WTC11 (cell line): ENCODE results near the gene ACSM3. TPM values are rescaled to one million over a fixed set of nuclear protein-coding genes. Genes with fewer than 3 reads are reported as not detected.

ENCODE experiments used
- ATAC-seq: fragments of 200-7000 bp; cut with Tn5 transposase; 2 replicates; pipeline ENCODE4 v1.10.0; 2021; ENCODE audit warnings: mild to moderate bottlenecking, moderate library complexity
- CTCF ChIA-PET: fragments of 300-600 bp; sonication (Branson Sonifier 250); formaldehyde crosslinking; loops from one replicate; lab custom pipeline; 2021; ENCODE audit warnings: antibody characterized with exemption; lab: Charles Lee
- POLR2A ChIA-PET: fragments of 350-600 bp; sonication (Branson Sonifier 250); formaldehyde crosslinking; loops from one replicate; lab custom pipeline; 2021; ENCODE audit warnings: antibody characterized with exemption; lab: Charles Lee
- DNase-seq: peaks from one replicate; pipeline ENCODE4 v3.0.0; 2021; ENCODE audit warnings: low spot score
- H3K27ac Mint-ChIP-seq: 2 replicates; pipeline ENCODE4 v1.8.0; 2021; ENCODE audit warnings: mixed read lengths
- H3K27me3 Mint-ChIP-seq: 2 replicates; pipeline ENCODE4 v1.8.0; 2021; ENCODE audit warnings: low read depth, mild to moderate bottlenecking, moderate library complexity, mixed read lengths
- H3K36me3 Mint-ChIP-seq: 2 replicates; pipeline ENCODE4 v1.8.0; 2021; ENCODE audit warnings: mixed read lengths
- H3K4me1 Mint-ChIP-seq: 2 replicates; pipeline ENCODE4 v1.8.0; 2022; ENCODE audit warnings: mixed read lengths
- H3K4me3 Mint-ChIP-seq: 2 replicates; pipeline ENCODE4 v1.8.0; 2021; ENCODE audit warnings: mild to moderate bottlenecking, moderate library complexity, mixed read lengths
- H3K9me3 Mint-ChIP-seq: 2 replicates; pipeline ENCODE4 v1.8.0; 2021; ENCODE audit warnings: mixed read lengths
- AR ChIP-seq: fragments of 250-450 bp; sonication (Bioruptor Pico); IDR thresholded peaks from 2 replicates; pipeline ENCODE4 v1.9.0; 2021; ENCODE audit warnings: mild to moderate bottlenecking
- ATF1 ChIP-seq: sonication (generic); formaldehyde crosslinking; IDR thresholded peaks from 2 replicates; pipeline ENCODE4 v1.8.1; 2023; ENCODE audit warnings: mild to moderate bottlenecking, moderate library complexity, missing genetic modification reagents
- ATF2 ChIP-seq: sonication (generic); formaldehyde crosslinking; IDR thresholded peaks from 2 replicates; pipeline ENCODE4 v1.8.1; 2022; ENCODE audit warnings: low read depth, missing genetic modification reagents, borderline replicate concordance
- CREM ChIP-seq: sonication (generic); formaldehyde crosslinking; IDR thresholded peaks from 2 replicates; pipeline ENCODE4 v1.8.1; 2022; ENCODE audit warnings: mild to moderate bottlenecking, missing genetic modification reagents, moderate library complexity
- ELF4 ChIP-seq: sonication (generic); formaldehyde crosslinking; IDR thresholded peaks from 2 replicates; pipeline ENCODE4 v1.8.1; 2022; ENCODE audit warnings: low read depth, mild to moderate bottlenecking, moderate library complexity, missing genetic modification reagents
- ESRRA ChIP-seq: sonication (generic); formaldehyde crosslinking; IDR thresholded peaks from 2 replicates; pipeline ENCODE4 v1.8.1; 2022; ENCODE audit warnings: mild to moderate bottlenecking, missing genetic modification reagents, borderline replicate concordance
- ETV6 ChIP-seq: sonication (generic); formaldehyde crosslinking; IDR thresholded peaks from 2 replicates; pipeline ENCODE4 v1.8.1; 2022; ENCODE audit warnings: mild to moderate bottlenecking, missing genetic modification reagents
- IRF1 ChIP-seq: sonication (generic); formaldehyde crosslinking; IDR thresholded peaks from 2 replicates; pipeline ENCODE4 v1.8.0; 2023; ENCODE audit warnings: missing genetic modification reagents
- IRF2 ChIP-seq: sonication (generic); formaldehyde crosslinking; IDR thresholded peaks from 2 replicates; pipeline ENCODE4 v1.8.0; 2022; ENCODE audit warnings: low read depth, missing genetic modification reagents, borderline replicate concordance
- KAT7 ChIP-seq: sonication (generic); formaldehyde crosslinking; IDR thresholded peaks from 2 replicates; pipeline ENCODE4 v1.8.1; 2023; ENCODE audit warnings: missing genetic modification reagents, mild to moderate bottlenecking, borderline replicate concordance
- NFATC4 ChIP-seq: fragments of 250-450 bp; sonication (Bioruptor Pico); IDR thresholded peaks from 2 replicates; pipeline ENCODE4 v1.9.0; 2021; ENCODE audit warnings: mild to moderate bottlenecking
- SMAD3 ChIP-seq: sonication (generic); formaldehyde crosslinking; IDR thresholded peaks from 2 replicates; pipeline ENCODE4 v1.8.0; 2022; ENCODE audit warnings: missing genetic modification reagents, mild to moderate bottlenecking, borderline replicate concordance
- USF1 ChIP-seq: sonication (generic); formaldehyde crosslinking; IDR thresholded peaks from 2 replicates; pipeline ENCODE4 v1.8.0; 2022; ENCODE audit warnings: mild to moderate bottlenecking, missing genetic modification reagents
- USF2 ChIP-seq: sonication (generic); formaldehyde crosslinking; IDR thresholded peaks from 2 replicates; pipeline ENCODE4 v1.8.1; 2023; ENCODE audit warnings: mild to moderate bottlenecking, missing genetic modification reagents, moderate library complexity
- ZBTB21 ChIP-seq: sonication (generic); formaldehyde crosslinking; IDR thresholded peaks from 2 replicates; pipeline ENCODE4 v1.8.1; 2023; ENCODE audit warnings: mild to moderate bottlenecking, missing genetic modification reagents, borderline replicate concordance
- ZNF138 ChIP-seq: sonication (generic); formaldehyde crosslinking; conservative IDR thresholded peaks from 2 replicates; pipeline ENCODE4 v1.8.1; 2022; ENCODE audit warnings: mild to moderate bottlenecking, moderate library complexity, missing genetic modification reagents
- ZNF232 ChIP-seq: sonication (generic); formaldehyde crosslinking; IDR thresholded peaks from 2 replicates; pipeline ENCODE4 v1.8.0; 2022; ENCODE audit warnings: mild to moderate bottlenecking, missing genetic modification reagents
- ZNF396 ChIP-seq: fragments of 250-450 bp; sonication (Bioruptor Pico); IDR thresholded peaks from 2 replicates; pipeline ENCODE4 v1.8.0; 2021; ENCODE audit warnings: mild to moderate bottlenecking, moderate library complexity, borderline replicate concordance
- ZNF425 ChIP-seq: fragments of 250-450 bp; sonication (Bioruptor Pico); conservative IDR thresholded peaks from 2 replicates; pipeline ENCODE4 v1.9.0; 2021; ENCODE audit warnings: mild to moderate bottlenecking
- total RNA-seq: library from RNA; stranded (reverse); gene quantifications from 3 replicates; pipeline ENCODE4 v1.2.3, GENCODE V29; 2021

The ACSM3 gene
- total RNA-seq, 1 experiment from 2014 or later = 5.0 TPM

- H3K27me3 Mint-ChIP-seq = peaks cover 3% of the 10 kb centered on the region; the same call in 1 of the 2 replicates
- no peaks in the 10 kb centered on the region for H3K9me3 Mint-ChIP-seq
- TF ChIP-seq AR (no peak), IRF1 (CRISPR knock-in tag) (no peak), CREM (CRISPR knock-in tag) (no peak), USF2 (CRISPR knock-in tag) (no peak), ZNF425 (no peak), KAT7 (CRISPR knock-in tag) (no peak), ZNF138 (CRISPR knock-in tag) (no peak), IRF2 (CRISPR knock-in tag) (no peak), ZNF396 (no peak), ESRRA (CRISPR knock-in tag) (no peak), ZNF232 (no peak), ZBTB21 (no peak), ATF1 (CRISPR knock-in tag) (no peak), ELF4 (no peak), ETV6 (CRISPR knock-in tag) (no peak), NFATC4 (no peak), ATF2 (CRISPR knock-in tag) (no peak), USF1 (no peak), SMAD3 (CRISPR knock-in tag) (no peak)
- TF ChIP-seq, all 79 proteins: peak for 0
- no peaks in the 10 kb centered on the region for H3K36me3 Mint-ChIP-seq
- CTCF ChIA-PET = no interaction called here
- H3K4me1 Mint-ChIP-seq = no peaks in the 10 kb centered on the region
- DNase-seq (no peak), ATAC-seq (no peak)
- no peak overlapping the region; the same call in 1 of the 2 replicates for H3K27ac Mint-ChIP-seq
- H3K4me3 Mint-ChIP-seq = no peak overlapping the region
- POLR2A ChIA-PET = no interaction called here
These were observed 34.7 kb upstream of the ACSM3 start for GRCh38 chr16:20729141-20729540.
